ENCODE measurements around the gene CLDN24.
"Not testable (repeated sequence)": the region's sequence is repeated elsewhere in the genome, so short reads cannot be mapped to it uniquely, and the experiment has no call there.

The CLDN24 gene

DNA sequence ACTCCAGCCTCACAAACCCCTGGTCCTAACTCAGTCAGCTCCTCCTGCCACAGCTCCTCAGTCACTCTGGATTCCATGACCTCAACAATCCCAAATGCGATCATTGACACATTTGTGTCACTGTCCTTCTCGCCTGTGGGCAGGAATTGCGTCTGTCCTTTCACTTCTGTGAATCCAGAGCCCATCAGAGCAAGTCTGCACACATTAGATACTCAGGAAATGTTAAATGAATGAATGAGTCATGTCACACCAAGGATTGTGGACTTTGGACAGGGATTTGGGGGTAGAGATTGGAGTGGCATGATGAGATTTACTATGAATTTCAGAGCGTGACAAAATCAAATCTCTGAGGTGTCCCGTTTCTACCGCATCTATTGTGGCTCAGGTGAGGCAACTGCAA is 11.8 kb upstream of the CLDN24 start:
- no peaks in the 10 kb centered on the region for H3K27me3 ChIP-seq (ENCODE audit: control insufficient read depth in 2 of 2, insufficient read depth in 2 of 2, low read length in 2 of 2)
- H3K9me3 ChIP-seq (ENCODE audit: control insufficient read depth in 2 of 2, low read length in 2 of 2): no peaks in the 10 kb centered on the region
- H3K36me3 ChIP-seq (ENCODE audit: control insufficient read depth in 2 of 2, insufficient read depth in 2 of 2, low read length in 2 of 2): no peaks in the 10 kb centered on the region
- H3K9ac ChIP-seq (ENCODE audit: low read depth in 1 of 2, low read length in 2 of 2): no peak overlapping the region
- H3K4me1 ChIP-seq (ENCODE audit: control insufficient read depth in 2 of 2, insufficient read depth in 2 of 2, low read length in 2 of 2): no peaks in the 10 kb centered on the region
- H3K4me3 ChIP-seq (ENCODE audit: low read length in 2 of 2): no peak overlapping the region
- no peak overlapping the region for H3K27ac ChIP-seq (ENCODE audit: low read depth in 2 of 2, low read length in 2 of 2)

DNA sequence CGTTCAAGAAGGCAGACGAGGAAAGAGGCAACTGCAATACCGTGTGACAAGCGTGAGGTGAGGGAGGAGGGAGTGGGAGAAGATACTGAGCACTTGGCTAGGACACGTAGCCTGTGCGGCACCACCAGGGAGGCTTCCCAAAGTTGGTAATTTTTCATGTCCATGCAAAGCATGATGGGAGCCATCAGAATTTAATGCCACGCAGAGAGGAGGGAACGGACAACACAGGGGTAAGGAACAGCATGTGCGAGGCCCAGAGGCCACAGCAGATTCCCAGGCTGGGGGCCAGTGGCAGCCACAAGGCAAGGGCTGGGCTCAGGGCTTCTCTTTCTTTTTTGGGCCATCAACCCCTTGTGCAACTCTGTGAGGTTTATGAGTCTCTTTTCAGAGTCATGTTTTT is 11.0 kb upstream of the CLDN24 start:
- H3K27me3 ChIP-seq (ENCODE audit: control insufficient read depth in 2 of 2, insufficient read depth in 2 of 2, low read length in 2 of 2): no peaks in the 10 kb centered on the region
- H3K9me3 ChIP-seq (ENCODE audit: control insufficient read depth in 2 of 2, low read length in 2 of 2): no peaks in the 10 kb centered on the region
- H3K27ac ChIP-seq (ENCODE audit: low read depth in 2 of 2, low read length in 2 of 2): no peak overlapping the region
- no peak overlapping the region for H3K9ac ChIP-seq (ENCODE audit: low read depth in 1 of 2, low read length in 2 of 2)
- H3K4me3 ChIP-seq (ENCODE audit: low read length in 2 of 2): no peak overlapping the region
- no peaks in the 10 kb centered on the region for H3K4me1 ChIP-seq (ENCODE audit: control insufficient read depth in 2 of 2, insufficient read depth in 2 of 2, low read length in 2 of 2)
- H3K36me3 ChIP-seq (ENCODE audit: control insufficient read depth in 2 of 2, insufficient read depth in 2 of 2, low read length in 2 of 2): no peaks in the 10 kb centered on the region

DNA sequence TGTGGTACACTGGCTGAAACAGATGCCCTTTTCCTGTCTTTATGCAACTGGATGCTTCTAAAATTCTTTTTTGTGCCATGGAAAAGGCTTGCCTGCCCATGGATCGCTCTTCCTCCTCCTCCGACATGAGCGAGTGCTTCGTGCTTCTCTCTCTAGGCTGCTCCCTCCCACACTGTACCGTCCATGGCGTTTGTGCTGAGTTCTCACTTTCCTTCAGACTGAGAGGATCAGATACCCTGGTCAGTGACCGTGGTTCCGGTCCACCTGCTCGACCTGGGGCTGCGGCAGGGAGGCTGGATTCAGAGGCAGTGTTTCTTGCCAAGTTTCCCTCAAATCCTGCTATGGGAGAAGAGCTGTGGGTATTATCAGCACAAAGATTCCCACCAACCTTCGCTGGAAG is 10.2 kb upstream of the CLDN24 start:
- H3K27ac ChIP-seq (ENCODE audit: low read depth in 2 of 2, low read length in 2 of 2): no peak overlapping the region
- no peak overlapping the region for H3K9ac ChIP-seq (ENCODE audit: low read depth in 1 of 2, low read length in 2 of 2)
- H3K27me3 ChIP-seq (ENCODE audit: control insufficient read depth in 2 of 2, insufficient read depth in 2 of 2, low read length in 2 of 2): no peaks in the 10 kb centered on the region
- H3K9me3 ChIP-seq (ENCODE audit: control insufficient read depth in 2 of 2, low read length in 2 of 2): no peaks in the 10 kb centered on the region
- no peaks in the 10 kb centered on the region for H3K36me3 ChIP-seq (ENCODE audit: control insufficient read depth in 2 of 2, insufficient read depth in 2 of 2, low read length in 2 of 2)
- no peak overlapping the region for H3K4me3 ChIP-seq (ENCODE audit: low read length in 2 of 2)
- no peaks in the 10 kb centered on the region for H3K4me1 ChIP-seq (ENCODE audit: control insufficient read depth in 2 of 2, insufficient read depth in 2 of 2, low read length in 2 of 2)

DNA sequence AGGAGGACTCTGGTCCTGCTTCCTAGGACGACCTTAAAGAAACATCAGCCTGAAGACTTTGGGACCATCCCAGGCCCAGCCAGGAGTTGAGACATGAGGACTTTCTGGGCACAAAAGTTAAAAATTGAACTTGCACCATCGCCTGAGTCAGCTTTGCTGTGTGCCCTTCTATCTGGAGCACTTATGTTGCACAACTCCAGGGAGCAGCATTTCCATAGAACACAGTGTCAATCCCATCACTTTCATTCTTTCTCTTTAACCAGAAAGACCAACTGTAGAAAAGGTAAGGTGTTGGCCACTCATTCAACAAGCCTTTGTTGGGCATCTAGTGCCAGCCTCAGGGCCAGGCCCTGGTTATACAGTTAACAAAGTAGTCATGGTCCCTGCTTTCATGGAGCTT is 8.6 kb upstream of the CLDN24 start:
- Histone ChIP-seq H3K27me3 (ENCODE audit: control insufficient read depth in 2 of 2, insufficient read depth in 2 of 2, low read length in 2 of 2) (no peaks in the 10 kb centered on the region), H3K4me3 (ENCODE audit: low read length in 2 of 2) (no peak overlapping the region), H3K9ac (ENCODE audit: low read depth in 1 of 2, low read length in 2 of 2) (no peak overlapping the region), H3K4me1 (ENCODE audit: control insufficient read depth in 2 of 2, insufficient read depth in 2 of 2, low read length in 2 of 2) (no peaks in the 10 kb centered on the region), H3K9me3 (ENCODE audit: control insufficient read depth in 2 of 2, low read length in 2 of 2) (no peaks in the 10 kb centered on the region), H3K36me3 (ENCODE audit: control insufficient read depth in 2 of 2, insufficient read depth in 2 of 2, low read length in 2 of 2) (no peaks in the 10 kb centered on the region), H3K27ac (ENCODE audit: low read depth in 2 of 2, low read length in 2 of 2) (no peak overlapping the region)

DNA sequence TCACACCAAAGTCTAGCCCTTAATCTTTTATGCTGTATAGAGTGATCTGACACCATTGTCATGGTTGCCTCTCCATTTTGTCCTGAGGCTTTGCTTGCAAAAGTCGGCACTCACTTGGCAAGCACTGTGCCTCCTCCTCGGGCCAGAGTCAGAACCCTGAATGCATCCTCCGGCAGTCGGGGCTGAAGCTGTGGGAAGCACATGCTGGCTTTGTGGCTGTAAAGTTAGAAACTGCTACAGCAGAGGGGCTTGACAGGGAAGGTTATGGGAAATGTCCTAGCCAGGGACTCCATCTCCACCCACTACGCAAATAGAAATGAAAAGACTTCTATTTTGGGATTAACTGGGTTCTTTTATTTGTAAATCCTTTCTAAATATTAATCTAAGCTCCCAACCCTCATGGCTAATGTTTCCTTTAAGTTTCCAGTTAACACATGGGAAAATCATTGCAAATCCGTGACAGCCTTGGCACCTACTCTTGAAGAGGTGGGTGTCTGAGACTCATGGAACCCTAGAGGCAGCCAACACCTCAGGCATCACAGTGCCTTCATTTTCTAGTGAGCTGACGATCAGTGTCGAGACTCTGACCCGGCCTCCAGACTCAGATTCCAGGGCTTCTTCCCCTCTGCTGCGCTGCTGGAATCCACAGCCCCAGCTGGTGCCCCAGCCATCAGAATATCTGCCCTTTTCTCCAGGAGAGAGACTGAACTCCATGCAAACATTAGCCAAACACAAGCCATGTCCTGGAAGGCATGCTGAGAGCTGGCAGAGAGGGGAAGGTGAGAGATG is 7.9 kb upstream of the CLDN24 start:
- Histone ChIP-seq H3K36me3 (ENCODE audit: control insufficient read depth in 2 of 2, insufficient read depth in 2 of 2, low read length in 2 of 2) (no peaks in the 10 kb centered on the region), H3K4me1 (ENCODE audit: control insufficient read depth in 2 of 2, insufficient read depth in 2 of 2, low read length in 2 of 2) (no peaks in the 10 kb centered on the region), H3K27ac (ENCODE audit: low read depth in 2 of 2, low read length in 2 of 2) (no peak overlapping the region), H3K4me3 (ENCODE audit: low read length in 2 of 2) (no peak overlapping the region), H3K9ac (ENCODE audit: low read depth in 1 of 2, low read length in 2 of 2) (no peak overlapping the region), H3K9me3 (ENCODE audit: control insufficient read depth in 2 of 2, low read length in 2 of 2) (no peaks in the 10 kb centered on the region), H3K27me3 (ENCODE audit: control insufficient read depth in 2 of 2, insufficient read depth in 2 of 2, low read length in 2 of 2) (no peaks in the 10 kb centered on the region)

DNA sequence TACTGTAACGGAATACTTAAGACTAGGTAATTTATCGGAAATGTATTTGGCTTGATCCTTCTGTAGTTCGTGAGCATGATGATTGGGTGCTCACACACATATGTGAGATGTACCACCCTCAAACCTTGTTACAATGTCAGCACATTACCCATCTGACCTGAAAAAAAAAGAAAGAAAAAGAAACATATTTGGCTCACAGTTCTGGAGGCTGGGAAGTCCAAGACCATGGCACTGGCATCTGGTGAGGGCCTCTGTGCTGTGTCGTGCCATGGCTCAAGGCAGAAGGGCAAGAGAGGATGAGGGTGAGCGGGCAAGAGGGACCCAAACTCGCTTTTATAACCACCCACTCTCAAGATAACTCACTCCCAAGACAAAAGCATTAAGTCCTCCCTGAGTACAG is 7.0 kb upstream of the CLDN24 start:
- H3K27ac ChIP-seq (ENCODE audit: low read depth in 2 of 2, low read length in 2 of 2): no peak overlapping the region
- H3K36me3 ChIP-seq (ENCODE audit: control insufficient read depth in 2 of 2, insufficient read depth in 2 of 2, low read length in 2 of 2): no peaks in the 10 kb centered on the region
- H3K4me1 ChIP-seq (ENCODE audit: control insufficient read depth in 2 of 2, insufficient read depth in 2 of 2, low read length in 2 of 2): no peaks in the 10 kb centered on the region
- no peaks in the 10 kb centered on the region for H3K9me3 ChIP-seq (ENCODE audit: control insufficient read depth in 2 of 2, low read length in 2 of 2)
- H3K27me3 ChIP-seq (ENCODE audit: control insufficient read depth in 2 of 2, insufficient read depth in 2 of 2, low read length in 2 of 2): no peaks in the 10 kb centered on the region
- no peak overlapping the region for H3K9ac ChIP-seq (ENCODE audit: low read depth in 1 of 2, low read length in 2 of 2)
- no peak overlapping the region for H3K4me3 ChIP-seq (ENCODE audit: low read length in 2 of 2)

DNA sequence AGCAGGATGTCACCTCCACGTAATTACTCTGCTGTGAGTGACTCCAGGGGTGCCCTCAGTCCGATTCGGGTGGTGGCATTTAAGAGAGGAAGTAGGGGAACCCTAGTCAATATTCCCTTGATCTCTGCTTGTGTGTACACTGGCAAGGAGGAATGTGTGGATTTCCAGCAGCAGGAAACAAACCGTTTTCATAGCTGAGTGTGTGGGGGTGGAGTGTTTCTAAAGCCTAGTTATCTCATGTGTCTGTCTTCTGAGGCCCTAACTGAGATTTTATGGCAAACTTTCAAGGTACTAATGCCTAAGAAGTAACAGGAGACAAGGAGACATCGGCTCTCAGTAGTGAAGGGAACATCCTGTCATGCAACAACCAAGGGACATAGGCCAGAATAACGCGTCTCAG is 6.6 kb upstream of the CLDN24 start:
- H3K27ac ChIP-seq (ENCODE audit: low read depth in 2 of 2, low read length in 2 of 2): no peak overlapping the region
- no peaks in the 10 kb centered on the region for H3K9me3 ChIP-seq (ENCODE audit: control insufficient read depth in 2 of 2, low read length in 2 of 2)
- no peaks in the 10 kb centered on the region for H3K4me1 ChIP-seq (ENCODE audit: control insufficient read depth in 2 of 2, insufficient read depth in 2 of 2, low read length in 2 of 2)
- no peaks in the 10 kb centered on the region for H3K27me3 ChIP-seq (ENCODE audit: control insufficient read depth in 2 of 2, insufficient read depth in 2 of 2, low read length in 2 of 2)
- no peak overlapping the region for H3K9ac ChIP-seq (ENCODE audit: low read depth in 1 of 2, low read length in 2 of 2)
- no peak overlapping the region for H3K4me3 ChIP-seq (ENCODE audit: low read length in 2 of 2)
- no peaks in the 10 kb centered on the region for H3K36me3 ChIP-seq (ENCODE audit: control insufficient read depth in 2 of 2, insufficient read depth in 2 of 2, low read length in 2 of 2)

DNA sequence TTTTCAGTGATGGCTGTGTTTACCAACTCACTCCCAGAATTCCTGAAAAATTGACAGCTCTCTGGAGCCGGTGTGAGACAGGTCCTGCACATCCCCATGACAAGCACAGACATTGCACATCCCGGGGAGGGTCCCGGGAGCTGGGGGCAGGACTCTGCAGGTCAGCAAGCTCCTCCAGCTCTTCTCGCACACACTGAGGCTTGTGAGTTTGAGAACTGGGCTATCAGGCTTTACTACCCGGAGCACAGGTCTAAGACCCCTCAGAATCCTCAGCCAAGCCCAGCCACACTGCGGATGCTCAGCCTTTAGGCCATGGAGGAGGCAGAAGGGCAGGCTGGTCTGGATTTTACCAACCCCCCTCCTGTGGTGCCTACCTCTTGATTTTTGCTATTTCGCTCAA is 5.6 kb upstream of the CLDN24 start:
- H3K4me3 ChIP-seq (ENCODE audit: low read length in 2 of 2): no peak overlapping the region
- no peak overlapping the region for H3K9ac ChIP-seq (ENCODE audit: low read depth in 1 of 2, low read length in 2 of 2)
- no peaks in the 10 kb centered on the region for H3K27me3 ChIP-seq (ENCODE audit: control insufficient read depth in 2 of 2, insufficient read depth in 2 of 2, low read length in 2 of 2)
- no peak overlapping the region for H3K27ac ChIP-seq (ENCODE audit: low read depth in 2 of 2, low read length in 2 of 2)
- no peaks in the 10 kb centered on the region for H3K36me3 ChIP-seq (ENCODE audit: control insufficient read depth in 2 of 2, insufficient read depth in 2 of 2, low read length in 2 of 2)
- H3K9me3 ChIP-seq (ENCODE audit: control insufficient read depth in 2 of 2, low read length in 2 of 2): no peaks in the 10 kb centered on the region
- no peaks in the 10 kb centered on the region for H3K4me1 ChIP-seq (ENCODE audit: control insufficient read depth in 2 of 2, insufficient read depth in 2 of 2, low read length in 2 of 2)

DNA sequence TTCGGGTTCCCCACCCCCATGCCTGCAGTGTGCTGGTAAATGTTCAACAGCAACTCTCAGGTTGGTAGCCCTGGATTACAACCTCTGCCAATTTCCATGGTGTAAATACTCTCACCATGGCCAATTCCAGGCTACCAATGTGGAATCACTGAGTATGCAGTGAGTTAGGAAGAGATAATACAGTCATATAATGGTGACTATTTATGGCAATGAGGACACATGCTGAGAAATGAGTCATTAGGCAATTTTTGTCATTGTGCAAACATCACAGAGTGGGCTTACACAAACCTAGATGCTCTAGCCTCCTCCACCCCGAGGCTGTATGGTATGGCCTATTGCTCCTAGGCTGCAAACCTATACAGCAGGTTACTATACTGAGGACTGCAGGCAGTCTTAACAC is 4.6 kb upstream of the CLDN24 start:
- no peak overlapping the region for H3K27ac ChIP-seq (ENCODE audit: low read depth in 2 of 2, low read length in 2 of 2)
- H3K4me3 ChIP-seq (ENCODE audit: low read length in 2 of 2): no peak overlapping the region
- no peaks in the 10 kb centered on the region for H3K9me3 ChIP-seq (ENCODE audit: control insufficient read depth in 2 of 2, low read length in 2 of 2)
- no peaks in the 10 kb centered on the region for H3K4me1 ChIP-seq (ENCODE audit: control insufficient read depth in 2 of 2, insufficient read depth in 2 of 2, low read length in 2 of 2)
- no peaks in the 10 kb centered on the region for H3K36me3 ChIP-seq (ENCODE audit: control insufficient read depth in 2 of 2, insufficient read depth in 2 of 2, low read length in 2 of 2)
- no peaks in the 10 kb centered on the region for H3K27me3 ChIP-seq (ENCODE audit: control insufficient read depth in 2 of 2, insufficient read depth in 2 of 2, low read length in 2 of 2)
- H3K9ac ChIP-seq (ENCODE audit: low read depth in 1 of 2, low read length in 2 of 2): no peak overlapping the region

DNA sequence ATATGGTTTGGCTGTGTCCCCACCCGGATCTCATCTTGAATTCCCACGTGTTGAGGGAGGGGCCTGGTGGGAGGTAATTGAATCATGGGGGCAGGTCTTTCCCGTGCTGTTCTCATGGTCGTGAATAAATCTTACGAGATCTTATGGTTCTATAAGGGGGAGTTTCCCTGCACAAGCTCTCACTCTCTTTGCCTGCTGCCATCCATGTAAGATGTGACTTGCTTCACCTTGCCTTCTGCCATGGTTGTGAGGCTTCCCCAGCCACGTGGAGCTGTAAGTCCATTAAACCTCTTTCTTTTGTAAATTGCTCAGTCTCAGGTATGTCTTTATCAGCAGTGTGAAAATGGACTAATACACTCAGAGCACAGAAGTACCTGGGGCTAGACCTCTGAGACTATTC is 4.2 kb upstream of the CLDN24 start:
- H3K27ac ChIP-seq (ENCODE audit: low read depth in 2 of 2, low read length in 2 of 2); H3K9ac ChIP-seq (ENCODE audit: low read depth in 1 of 2, low read length in 2 of 2); H3K27me3 ChIP-seq (ENCODE audit: control insufficient read depth in 2 of 2, insufficient read depth in 2 of 2, low read length in 2 of 2); H3K9me3 ChIP-seq (ENCODE audit: control insufficient read depth in 2 of 2, low read length in 2 of 2); H3K4me3 ChIP-seq (ENCODE audit: low read length in 2 of 2); H3K36me3 ChIP-seq (ENCODE audit: control insufficient read depth in 2 of 2, insufficient read depth in 2 of 2, low read length in 2 of 2); H3K4me1 ChIP-seq (ENCODE audit: control insufficient read depth in 2 of 2, insufficient read depth in 2 of 2, low read length in 2 of 2): not testable (repeated sequence)

DNA sequence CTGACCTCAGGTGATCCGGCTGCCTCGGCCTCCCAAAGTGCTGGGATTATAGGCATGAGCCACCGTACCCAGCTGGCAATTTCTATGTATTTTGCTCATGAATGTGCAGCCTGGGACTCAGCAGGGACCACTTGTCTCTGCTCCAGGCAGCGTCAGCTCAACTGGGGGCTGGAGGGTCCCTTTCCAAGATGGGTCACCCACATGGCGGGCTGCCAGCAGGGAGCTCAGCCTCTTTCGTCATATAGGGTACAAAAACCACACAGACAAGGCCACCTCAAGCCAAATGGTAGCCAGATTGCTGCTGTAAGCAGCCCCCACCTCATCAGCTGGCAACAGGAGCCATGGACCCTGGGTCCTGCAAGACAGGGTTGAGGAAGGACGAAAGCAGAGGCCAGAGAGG is 2.4 kb upstream of the CLDN24 start:
- no peak overlapping the region for H3K9ac ChIP-seq (ENCODE audit: low read depth in 1 of 2, low read length in 2 of 2)

More for the DNA sequence above, 2.4 kb upstream of the CLDN24 start:
- Histone ChIP-seq H3K4me3 (ENCODE audit: low read length in 2 of 2) (no peak overlapping the region), H3K27me3 (ENCODE audit: control insufficient read depth in 2 of 2, insufficient read depth in 2 of 2, low read length in 2 of 2) (no peaks in the 10 kb centered on the region), H3K9me3 (ENCODE audit: control insufficient read depth in 2 of 2, low read length in 2 of 2) (no peaks in the 10 kb centered on the region), H3K27ac (ENCODE audit: low read depth in 2 of 2, low read length in 2 of 2) (no peak overlapping the region), H3K4me1 (ENCODE audit: control insufficient read depth in 2 of 2, insufficient read depth in 2 of 2, low read length in 2 of 2) (no peaks in the 10 kb centered on the region), H3K36me3 (ENCODE audit: control insufficient read depth in 2 of 2, insufficient read depth in 2 of 2, low read length in 2 of 2) (no peaks in the 10 kb centered on the region)
